Natural killer cell (primary cell): ENCODE measurements around the gene FAF1. TPM values are rescaled to one million over a fixed set of nuclear protein-coding genes. Genes with fewer than 3 reads are reported as not detected.

Experiments
- ATAC-seq, 3 donors: fragments of 150-1000 bp in 2 of 3; fragments of 200-7000 bp in 1 of 3; cut with Tn5 transposase; 1 replicate in 1 of 3; 2 replicates in 2 of 3; pipeline ENCODE4 v1.10.0; 2021; ENCODE audit warnings: mild to moderate bottlenecking in 2 of 3, moderate library complexity in 2 of 3
- DNase-seq, 2 donors: peaks; one replicate each; pipeline versions ENCODE4 v3.0.0 to v3.0.0-alpha.2; 2013 to 2021; ENCODE audit warnings: mixed read lengths in 1 of 2
- H3K27ac ChIP-seq: one replicate; pipeline ENCODE4 v1.5.1; 2013; ENCODE audit warnings: mild to moderate bottlenecking, low read length
- H3K27me3 ChIP-seq: one replicate; pipeline ENCODE4 v1.6.1; 2013; ENCODE audit warnings: low read length; ENCODE audit not compliant: control insufficient read depth, insufficient read depth
- H3K36me3 ChIP-seq: one replicate; pipeline ENCODE4 v1.6.1; 2013; ENCODE audit warnings: low read length; ENCODE audit not compliant: control insufficient read depth, insufficient read depth
- H3K4me1 ChIP-seq: one replicate; pipeline ENCODE4 v1.6.1; 2013; ENCODE audit warnings: low read length; ENCODE audit not compliant: control insufficient read depth, insufficient read depth
- H3K4me3 ChIP-seq: one replicate; pipeline ENCODE4 v1.5.1; 2013; ENCODE audit warnings: low read length
- H3K9me3 ChIP-seq: one replicate; pipeline ENCODE4 v1.6.1; 2013; ENCODE audit warnings: low read length; ENCODE audit not compliant: control insufficient read depth, insufficient read depth
- H3K27ac Mint-ChIP-seq, 2 donors: one replicate each; pipeline ENCODE4 v1.8.0; 2022; ENCODE audit warnings: mild to moderate bottlenecking in 2 of 2, mixed read lengths in 2 of 2, moderate library complexity in 1 of 2
- H3K27me3 Mint-ChIP-seq, 2 donors: one replicate each; pipeline ENCODE4 v1.8.0; 2022; ENCODE audit warnings: low read depth in 2 of 2, mixed read lengths in 2 of 2
- H3K36me3 Mint-ChIP-seq: one replicate; pipeline ENCODE4 v1.8.0; 2022; ENCODE audit warnings: mixed read lengths
- H3K4me1 Mint-ChIP-seq, 2 donors: one replicate each; pipeline ENCODE4 v1.8.0; 2022; ENCODE audit warnings: mixed read lengths in 2 of 2
- H3K4me3 Mint-ChIP-seq: one replicate; pipeline ENCODE4 v1.8.0; 2022; ENCODE audit warnings: mild to moderate bottlenecking, moderate library complexity, mixed read lengths
- H3K9me3 Mint-ChIP-seq, 2 donors: one replicate each; pipeline ENCODE4 v1.8.0; 2022; ENCODE audit warnings: mixed read lengths in 2 of 2
- WGBS: methylation state at CpG from one replicate; pipeline ENCODE4 v1.1.7; 2013; ENCODE audit warnings: missing lambda C conversion rate; ENCODE audit not compliant: insufficient coverage; 5-methylcytosine and 5-hydroxymethylcytosine counted together
- intact Hi-C: fragments of 100-400 bp; cut with micrococcal nuclease; formaldehyde crosslinking; loops from one replicate; pipeline ENCODE4 v1.14.2; 2022
- total RNA-seq, 4 donors: library from RNA; stranded (reverse); fragments of 120-200 nt in 1 of 4; gene quantifications; one replicate each; pipeline versions ENCODE4 v1.2.3 to v1.2.4, GENCODE V29; 2013 to 2022
- TF ChIP-seq, protein P1 (sequence below): fragments of 200-600 bp; IDR thresholded peaks from one replicate; pipeline ENCODE4 v1.8.0; 2022; ENCODE audit warnings: antibody characterized with exemption

The FAF1 gene
- total RNA-seq, 3 donors from 2014 or later (not counting 1 experiment from before 2014, with no cell fraction given) = 56.8 to 59.7 (median 57.2) TPM

DNA sequence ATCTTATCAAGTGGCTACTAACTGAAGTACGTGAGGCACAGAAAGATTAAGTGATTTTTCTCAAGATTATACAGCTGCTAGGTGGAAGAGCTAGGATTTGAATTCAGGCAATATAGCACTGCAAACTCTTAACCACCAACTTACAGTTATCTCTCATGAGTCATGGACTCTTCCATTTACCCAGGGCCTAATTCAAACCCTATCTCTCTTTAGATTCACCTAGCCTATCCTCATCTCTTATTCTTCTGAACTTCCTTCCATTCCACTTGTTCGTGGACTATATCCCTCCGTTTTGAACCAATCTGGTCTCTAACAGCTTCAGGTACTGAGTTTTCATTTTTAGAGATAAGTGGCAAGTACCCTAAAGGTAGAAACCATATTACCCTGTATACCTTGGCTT is 444.0 kb downstream of the FAF1 start:
- intact Hi-C loops = no loop called here
- Histone ChIP-seq H3K27ac (no peak overlapping the region), H3K4me3 (no peak overlapping the region), H3K27me3 (no peaks in the 10 kb centered on the region), H3K36me3 (peaks cover 3% of the 10 kb centered on the region), H3K4me1 (no peaks in the 10 kb centered on the region), H3K9me3 (no peaks in the 10 kb centered on the region)
- Mint-ChIP-seq H3K4me3 (no peak overlapping the region), H3K36me3 (peaks cover 16% of the 10 kb centered on the region), H3K27ac (no peak overlapping the region), H3K4me1 (peaks cover 11% of the 10 kb centered on the region in 2 donors), H3K27me3 (no peaks in the 10 kb centered on the region), H3K9me3 (no peaks in the 10 kb centered on the region)
- DNase-seq = no peak
- no peak for ATAC-seq
- TF ChIP-seq, protein P1, sequence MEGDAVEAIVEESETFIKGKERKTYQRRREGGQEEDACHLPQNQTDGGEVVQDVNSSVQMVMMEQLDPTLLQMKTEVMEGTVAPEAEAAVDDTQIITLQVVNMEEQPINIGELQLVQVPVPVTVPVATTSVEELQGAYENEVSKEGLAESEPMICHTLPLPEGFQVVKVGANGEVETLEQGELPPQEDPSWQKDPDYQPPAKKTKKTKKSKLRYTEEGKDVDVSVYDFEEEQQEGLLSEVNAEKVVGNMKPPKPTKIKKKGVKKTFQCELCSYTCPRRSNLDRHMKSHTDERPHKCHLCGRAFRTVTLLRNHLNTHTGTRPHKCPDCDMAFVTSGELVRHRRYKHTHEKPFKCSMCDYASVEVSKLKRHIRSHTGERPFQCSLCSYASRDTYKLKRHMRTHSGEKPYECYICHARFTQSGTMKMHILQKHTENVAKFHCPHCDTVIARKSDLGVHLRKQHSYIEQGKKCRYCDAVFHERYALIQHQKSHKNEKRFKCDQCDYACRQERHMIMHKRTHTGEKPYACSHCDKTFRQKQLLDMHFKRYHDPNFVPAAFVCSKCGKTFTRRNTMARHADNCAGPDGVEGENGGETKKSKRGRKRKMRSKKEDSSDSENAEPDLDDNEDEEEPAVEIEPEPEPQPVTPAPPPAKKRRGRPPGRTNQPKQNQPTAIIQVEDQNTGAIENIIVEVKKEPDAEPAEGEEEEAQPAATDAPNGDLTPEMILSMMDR = no peak
- 98% methylated on average over 3 of the region's 3 CpGs for WGBS

DNA sequence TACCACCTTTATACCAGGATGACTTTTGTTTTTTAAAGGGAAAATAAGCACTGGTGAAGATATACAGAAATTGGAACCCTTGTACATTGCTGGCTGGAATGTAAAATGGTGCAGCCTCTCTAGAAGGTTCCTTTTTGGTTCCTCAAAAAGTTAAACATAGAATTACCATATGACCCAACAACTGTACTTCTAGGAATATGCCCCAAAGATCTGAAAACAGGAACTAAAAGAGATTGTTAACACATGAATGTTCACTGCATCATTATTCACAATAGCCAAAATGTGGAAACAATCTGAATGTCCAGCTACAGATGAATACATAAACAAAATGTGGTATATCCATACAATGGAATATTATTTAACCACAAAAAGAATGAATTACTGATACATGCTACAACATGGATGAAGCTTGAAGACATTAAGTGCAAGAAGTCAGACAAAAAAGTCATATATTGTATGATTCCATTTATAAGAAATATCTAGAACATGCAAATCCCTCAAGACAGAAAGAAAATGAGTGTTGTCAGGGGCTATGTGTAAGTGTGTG is 452.0 kb downstream of the FAF1 start:
- Mint-ChIP-seq H3K27me3 (no peaks in the 10 kb centered on the region), H3K4me1 (no peaks in the 10 kb centered on the region), H3K9me3 (peaks cover 0 to 8% of the 10 kb centered on the region in 2 donors), H3K36me3 (peaks cover 40% of the 10 kb centered on the region), H3K4me3 (no peak overlapping the region), H3K27ac (no peak overlapping the region)
- TF ChIP-seq, protein P1 = no peak
- ATAC-seq = no peak
- no peaks in the 10 kb centered on the region for H3K4me1 ChIP-seq
- intact Hi-C loops = no loop called here
- no peaks in the 10 kb centered on the region for H3K9me3 ChIP-seq
- no peaks in the 10 kb centered on the region for H3K36me3 ChIP-seq
- no peak overlapping the region for H3K4me3 ChIP-seq
- H3K27ac ChIP-seq = no peak overlapping the region
- DNase-seq = no peak
- H3K27me3 ChIP-seq = no peaks in the 10 kb centered on the region

DNA sequence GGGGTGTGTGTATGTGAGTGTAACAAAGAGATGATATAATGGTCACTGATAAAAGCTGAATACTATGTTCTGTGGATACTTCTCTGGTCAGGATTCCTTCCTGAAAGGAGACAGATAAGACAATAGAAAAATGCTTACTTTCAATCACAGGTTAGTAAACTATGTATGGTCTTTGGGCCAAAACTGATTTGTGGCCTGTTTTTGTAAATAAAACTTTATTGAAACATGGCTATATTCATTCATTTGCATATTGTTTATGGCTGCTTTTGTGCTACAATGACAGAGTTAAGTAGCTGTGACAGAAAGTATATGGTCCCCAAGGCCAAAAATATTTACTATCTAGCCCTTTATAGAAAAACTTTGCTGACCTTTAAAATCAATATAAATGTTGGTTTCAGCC is 454.6 kb downstream of the FAF1 start:
- Mint-ChIP-seq H3K4me1 (no peaks in the 10 kb centered on the region), H3K27me3 (no peaks in the 10 kb centered on the region), H3K4me3 (no peak overlapping the region), H3K9me3 (peaks cover 0 to 8% of the 10 kb centered on the region in 2 donors), H3K36me3 (peaks cover 23% of the 10 kb centered on the region), H3K27ac (peak overlapping the region in 1 of 2 donors; percentile 66)
- intact Hi-C loops = no loop called here
- no peaks in the 10 kb centered on the region for H3K36me3 ChIP-seq
- H3K4me1 ChIP-seq = no peaks in the 10 kb centered on the region
- H3K27ac ChIP-seq = no peak overlapping the region
- TF ChIP-seq, protein P1 = no peak
- H3K9me3 ChIP-seq = no peaks in the 10 kb centered on the region
- DNase-seq (no peak), ATAC-seq (no peak)
- no peak overlapping the region for H3K4me3 ChIP-seq
- H3K27me3 ChIP-seq = no peaks in the 10 kb centered on the region

DNA sequence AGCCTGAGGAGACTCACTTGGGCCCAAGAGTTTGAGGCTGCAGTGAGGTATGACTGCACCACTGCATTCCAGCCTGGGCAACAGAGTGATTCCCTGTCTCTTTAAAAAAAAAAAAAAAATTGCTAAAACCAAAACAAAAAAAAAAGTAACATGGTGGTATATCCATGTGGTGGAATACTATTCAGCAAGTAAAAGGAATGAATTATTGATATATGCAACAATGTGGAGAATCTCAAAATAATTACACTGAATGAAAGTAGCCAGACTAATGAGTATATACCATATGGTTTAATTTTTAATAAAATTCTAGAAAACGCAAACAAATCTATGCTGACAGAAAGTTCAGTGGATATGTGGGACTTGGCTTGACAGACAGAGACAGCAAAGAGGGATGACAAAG is 456.6 kb downstream of the FAF1 start:
- H3K9me3 Mint-ChIP-seq = peaks cover 0 to 8% of the 10 kb centered on the region in 2 donors
- intact Hi-C loops = no loop called here
- 100% methylated on average over 1 of the region's 1 CpG for WGBS

More for the DNA sequence above, 456.6 kb downstream of the FAF1 start:
- no peak overlapping the region for H3K27ac Mint-ChIP-seq
- H3K36me3 ChIP-seq = no peaks in the 10 kb centered on the region
- H3K27me3 Mint-ChIP-seq = no peaks in the 10 kb centered on the region
- no peak for ATAC-seq
- no peaks in the 10 kb centered on the region for H3K9me3 ChIP-seq
- no peaks in the 10 kb centered on the region for H3K4me1 ChIP-seq
- no peak overlapping the region for H3K27ac ChIP-seq
- H3K36me3 Mint-ChIP-seq = peaks cover 24% of the 10 kb centered on the region
- TF ChIP-seq, protein P1 = no peak
- no peak overlapping the region for H3K4me3 Mint-ChIP-seq
- H3K4me1 Mint-ChIP-seq = no peaks in the 10 kb centered on the region
- H3K27me3 ChIP-seq = no peaks in the 10 kb centered on the region
- DNase-seq = no peak
- H3K4me3 ChIP-seq = no peak overlapping the region
